GM19452 (cell line): ENCODE results near the gene TICAM1.
"Not testable (repeated sequence)": the region's sequence is repeated elsewhere in the genome, so short reads cannot be mapped to it uniquely, and the experiment has no call there.

Source experiments
- ATAC-seq: cut with Tn5 transposase; IDR thresholded peaks from one replicate; pipeline ENCODE4 v1.9.1; 2021; ENCODE audit not compliant: unreplicated experiment

TICAM1 gene

GRCh38 chr19:4806384-4806783, 25.1 kb downstream of the TICAM1 start:
- ATAC-seq = no peak

GRCh38 chr19:4805140-4805539, 26.4 kb downstream of the TICAM1 start:
- ATAC-seq = not testable (repeated sequence)

- no peak for ATAC-seq
Observed at GRCh38 chr19:4803736-4804695, 27.5 kb downstream of the TICAM1 start.

- no peak for ATAC-seq
Observed at GRCh38 chr19:4802711-4803110, 28.8 kb downstream of the TICAM1 start.

- ATAC-seq = no peak
Observed at GRCh38 chr19:4801085-4801619, 30.4 kb downstream of the TICAM1 start.

- ATAC-seq = no peak
Observed at GRCh38 chr19:4800591-4801081, 30.9 kb downstream of the TICAM1 start.

GRCh38 chr19:4795400-4795799, 36.1 kb downstream of the TICAM1 start:
- ATAC-seq = no peak

- ATAC-seq = no peak
Observed at GRCh38 chr19:4794971-4795370, 36.5 kb downstream of the TICAM1 start.

GRCh38 chr19:4793278-4793677, 38.2 kb downstream of the TICAM1 start:
- not testable (repeated sequence) for ATAC-seq

GRCh38 chr19:4792866-4793195, 38.7 kb downstream of the TICAM1 start:
- not testable (repeated sequence) for ATAC-seq

GRCh38 chr19:4792019-4792865, 39.3 kb downstream of the TICAM1 start:
- ATAC-seq = not testable (repeated sequence)

GRCh38 chr19:4791183-4792018, 40.1 kb downstream of the TICAM1 start, which contains the start of gene FEM1A:
TSS of gene FEM1A (plus strand) at chr19:4791734. CDS start at chr19:4791855, 121 bp downstream.
- ATAC-seq = peak; percentile 91

- not testable (repeated sequence) for ATAC-seq
Observed at GRCh38 chr19:4786412-4787016, 45.0 kb downstream of the TICAM1 start.

- ATAC-seq = no peak
Observed at GRCh38 chr19:4781801-4782200, 49.7 kb downstream of the TICAM1 start.

- no peak for ATAC-seq
Observed at GRCh38 chr19:4780860-4781259, 50.7 kb downstream of the TICAM1 start.

- not testable (repeated sequence) for ATAC-seq
Observed at GRCh38 chr19:4778124-4778523, 53.4 kb downstream of the TICAM1 start.

GRCh38 chr19:4776436-4777211, 54.9 kb downstream of the TICAM1 start:
- no peak for ATAC-seq

GRCh38 chr19:4775627-4776152, 55.8 kb downstream of the TICAM1 start:
- ATAC-seq = no peak

GRCh38 chr19:4774136-4774535, 57.4 kb downstream of the TICAM1 start:
- ATAC-seq = no peak
